ENCODE data around the gene NDUFAB1. TPM values are rescaled to one million over a fixed set of nuclear protein-coding genes. Genes with fewer than 3 reads are reported as not detected.

NDUFAB1 gene
- total and polyA plus RNA-seq, 2 of the 13 experiments (the other 11 are each of a cell fraction or from before 2014, with no cell fraction given): 221 to 601 TPM

- TF ChIP-seq GMEB2 (CRISPR knock-in tag; IDR thresholded peaks at IDR 0.05; ENCODE audit: low read depth): peak; percentile 97
- peak; percentile 96 for TF ChIP-seq RFXAP (CRISPR knock-in tag; IDR thresholded peaks at IDR 0.05; ENCODE audit: borderline replicate concordance)
- TF ChIP-seq, protein P1, sequence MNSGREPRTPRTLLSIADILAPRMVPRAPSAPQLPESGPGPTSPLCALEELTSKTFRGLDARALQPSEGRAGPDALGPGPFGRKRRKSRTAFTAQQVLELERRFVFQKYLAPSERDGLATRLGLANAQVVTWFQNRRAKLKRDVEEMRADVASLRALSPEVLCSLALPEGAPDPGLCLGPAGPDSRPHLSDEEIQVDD (CRISPR knock-in tag; IDR thresholded peaks at IDR 0.05; ENCODE audit: borderline replicate concordance): peak; percentile 24; the same call in 1 of the 2 replicates
- peak; percentile 54; the same call in 1 of the 2 replicates for TF ChIP-seq FOSL1 (CRISPR knock-in tag; IDR thresholded peaks at IDR 0.05; ENCODE audit: borderline replicate concordance)
- TF ChIP-seq, protein P2, sequence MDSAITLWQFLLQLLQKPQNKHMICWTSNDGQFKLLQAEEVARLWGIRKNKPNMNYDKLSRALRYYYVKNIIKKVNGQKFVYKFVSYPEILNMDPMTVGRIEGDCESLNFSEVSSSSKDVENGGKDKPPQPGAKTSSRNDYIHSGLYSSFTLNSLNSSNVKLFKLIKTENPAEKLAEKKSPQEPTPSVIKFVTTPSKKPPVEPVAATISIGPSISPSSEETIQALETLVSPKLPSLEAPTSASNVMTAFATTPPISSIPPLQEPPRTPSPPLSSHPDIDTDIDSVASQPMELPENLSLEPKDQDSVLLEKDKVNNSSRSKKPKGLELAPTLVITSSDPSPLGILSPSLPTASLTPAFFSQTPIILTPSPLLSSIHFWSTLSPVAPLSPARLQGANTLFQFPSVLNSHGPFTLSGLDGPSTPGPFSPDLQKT (CRISPR knock-in tag; IDR thresholded peaks at IDR 0.05; ENCODE audit: borderline replicate concordance): peak; percentile 92; the same call in 1 of the 2 replicates
- TF ChIP-seq MEF2D (CRISPR knock-in tag; IDR thresholded peaks at IDR 0.05): peak; percentile 19; the same call in 1 of the 2 replicates
- TF ChIP-seq ZNF350 (CRISPR knock-in tag; IDR thresholded peaks at IDR 0.05; ENCODE audit: borderline replicate concordance, low read depth): peak; percentile 79
- TF ChIP-seq ZNF83 (CRISPR knock-in tag; IDR thresholded peaks at IDR 0.05; ENCODE audit: borderline replicate concordance): peak; percentile 73; the same call in 1 of the 2 replicates
- no peak for TF ChIP-seq PRPF4 (IDR thresholded peaks at IDR 0.05; ENCODE audit: low read depth, low read length, poor library complexity, severe bottlenecking)
- TF ChIP-seq ZNF563 (CRISPR knock-in tag; IDR thresholded peaks at IDR 0.05): peak; percentile 90
- peak; percentile 89; the same call in 1 of the 2 replicates for TF ChIP-seq ATF7-NPFF (CRISPR knock-in tag; IDR thresholded peaks at IDR 0.05; ENCODE audit: low read depth)
- TF ChIP-seq ZNF598 (CRISPR knock-in tag; IDR thresholded peaks at IDR 0.05; ENCODE audit: borderline replicate concordance): peak; percentile 58; the same call in 1 of the 2 replicates
- peak; percentile 97 for TF ChIP-seq ZFY (CRISPR knock-in tag; IDR thresholded peaks at IDR 0.05)
- TF ChIP-seq, protein P3, sequence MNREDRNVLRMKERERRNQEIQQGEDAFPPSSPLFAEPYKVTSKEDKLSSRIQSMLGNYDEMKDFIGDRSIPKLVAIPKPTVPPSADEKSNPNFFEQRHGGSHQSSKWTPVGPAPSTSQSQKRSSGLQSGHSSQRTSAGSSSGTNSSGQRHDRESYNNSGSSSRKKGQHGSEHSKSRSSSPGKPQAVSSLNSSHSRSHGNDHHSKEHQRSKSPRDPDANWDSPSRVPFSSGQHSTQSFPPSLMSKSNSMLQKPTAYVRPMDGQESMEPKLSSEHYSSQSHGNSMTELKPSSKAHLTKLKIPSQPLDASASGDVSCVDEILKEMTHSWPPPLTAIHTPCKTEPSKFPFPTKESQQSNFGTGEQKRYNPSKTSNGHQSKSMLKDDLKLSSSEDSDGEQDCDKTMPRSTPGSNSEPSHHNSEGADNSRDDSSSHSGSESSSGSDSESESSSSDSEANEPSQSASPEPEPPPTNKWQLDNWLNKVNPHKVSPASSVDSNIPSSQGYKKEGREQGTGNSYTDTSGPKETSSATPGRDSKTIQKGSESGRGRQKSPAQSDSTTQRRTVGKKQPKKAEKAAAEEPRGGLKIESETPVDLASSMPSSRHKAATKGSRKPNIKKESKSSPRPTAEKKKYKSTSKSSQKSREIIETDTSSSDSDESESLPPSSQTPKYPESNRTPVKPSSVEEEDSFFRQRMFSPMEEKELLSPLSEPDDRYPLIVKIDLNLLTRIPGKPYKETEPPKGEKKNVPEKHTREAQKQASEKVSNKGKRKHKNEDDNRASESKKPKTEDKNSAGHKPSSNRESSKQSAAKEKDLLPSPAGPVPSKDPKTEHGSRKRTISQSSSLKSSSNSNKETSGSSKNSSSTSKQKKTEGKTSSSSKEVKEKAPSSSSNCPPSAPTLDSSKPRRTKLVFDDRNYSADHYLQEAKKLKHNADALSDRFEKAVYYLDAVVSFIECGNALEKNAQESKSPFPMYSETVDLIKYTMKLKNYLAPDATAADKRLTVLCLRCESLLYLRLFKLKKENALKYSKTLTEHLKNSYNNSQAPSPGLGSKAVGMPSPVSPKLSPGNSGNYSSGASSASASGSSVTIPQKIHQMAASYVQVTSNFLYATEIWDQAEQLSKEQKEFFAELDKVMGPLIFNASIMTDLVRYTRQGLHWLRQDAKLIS (CRISPR knock-in tag; IDR thresholded peaks at IDR 0.05): peak; percentile 79; the same call in 1 of the 2 replicates
- TF ChIP-seq ISL2 (CRISPR knock-in tag; IDR thresholded peaks at IDR 0.05): peak; percentile 91
- TF ChIP-seq CENPX (CRISPR knock-in tag; IDR thresholded peaks at IDR 0.05): no peak
- peak; percentile 55; the same call in 1 of the 2 replicates for TF ChIP-seq TBX3 (IDR thresholded peaks at IDR 0.05; ENCODE audit: borderline replicate concordance)
- TF ChIP-seq TBP (CRISPR knock-in tag; IDR thresholded peaks at IDR 0.05): peak; percentile 97; the same call in 1 of the 2 replicates
- peak; percentile 92 for TF ChIP-seq TBX2 (CRISPR knock-in tag; IDR thresholded peaks at IDR 0.05; ENCODE audit: borderline replicate concordance)
- no peak for TF ChIP-seq ZNF382 (CRISPR knock-in tag; IDR thresholded peaks at IDR 0.05; ENCODE audit: borderline replicate concordance)
- TF ChIP-seq CBX1 (IDR thresholded peaks at IDR 0.05; ENCODE audit: low read depth): peak; percentile 98
- no peak for TF ChIP-seq ZNF432 (CRISPR knock-in tag; IDR thresholded peaks at IDR 0.05; ENCODE audit: borderline replicate concordance)
These were observed at the start of gene NDUFAB1 (continued) for GRCh38 chr16:23595951-23596720.

Data from HepG2 (cell line).